G401 (cell line): ENCODE data around the gene CYP11A1. TPM values are rescaled to one million over a fixed set of nuclear protein-coding genes. Genes with fewer than 3 reads are reported as not detected.
"Not testable (repeated sequence)": the region's sequence is repeated elsewhere in the genome, so short reads cannot be mapped to it uniquely, and the experiment has no call there.

Experiments
- DNase-seq: peaks from one replicate; pipeline ENCODE4 v3.0.0-alpha.2; 2015; ENCODE audit warnings: low spot score
- in situ Hi-C: cut with HindIII; loops from 2 replicates; pipeline ENCODE4 v1.10.0; 2016; ENCODE audit warnings: low sequenced_read_pairs, mixed read lengths
- total RNA-seq: library from RNA; depleted of rRNA; stranded (reverse); fragments of >200 nt; shearing (Covaris generic); gene quantifications from 2 replicates; pipeline ENCODE4 v1.2.3, GENCODE V29; 2014

CYP11A1 gene
- total RNA-seq, 1 experiment from 2014 or later: not detected

DNA sequence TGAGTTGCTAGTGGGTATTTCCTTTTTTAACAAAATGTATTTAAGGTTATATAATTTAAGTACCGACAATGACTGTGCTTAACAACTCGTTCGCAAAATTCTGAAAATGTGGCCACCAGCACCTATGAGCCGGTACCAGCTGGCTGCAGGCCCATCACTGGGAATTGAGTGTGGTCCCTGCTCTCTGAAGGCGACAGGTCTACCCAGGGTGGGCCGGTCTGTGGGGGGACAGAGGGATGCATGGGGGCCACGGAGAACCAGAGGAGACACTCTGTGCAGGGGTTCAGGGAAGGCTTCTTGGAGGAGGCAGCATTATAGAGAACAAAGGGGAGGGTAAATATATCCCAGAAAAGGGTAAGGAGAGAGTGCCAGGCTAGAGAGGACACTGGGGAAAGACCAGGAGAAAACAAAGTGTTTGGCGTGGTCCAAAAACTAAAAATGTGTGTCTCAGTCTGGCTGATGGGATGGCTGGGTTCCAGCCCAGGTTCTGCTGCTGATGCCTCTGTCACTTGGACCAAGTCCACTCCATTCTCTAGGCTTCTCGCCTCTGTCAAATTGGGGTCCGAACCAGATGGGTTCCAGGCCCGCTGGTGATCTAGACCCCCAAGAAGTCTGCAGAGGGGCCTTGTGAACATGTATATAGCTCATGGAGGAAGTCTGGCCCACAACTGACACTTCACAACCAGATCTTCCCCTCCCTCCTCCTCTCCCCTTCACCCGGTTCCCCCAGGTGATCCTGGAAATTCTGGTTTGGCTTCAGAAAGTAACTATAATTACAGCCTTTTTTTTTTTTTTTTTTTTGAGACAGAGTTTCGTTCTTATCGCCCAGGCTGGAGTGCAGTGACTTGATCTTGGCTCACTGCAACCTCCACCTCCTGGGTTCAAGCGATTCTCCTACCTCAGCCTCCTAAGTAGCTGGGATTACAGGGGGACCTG lies 10.7 kb upstream of the CYP11A1 start:
- in situ Hi-C loops: loop anchor here (10.0 kb wide), 1 partner anchor 117 kb away; no protein-coding TSS in a partner anchor
- no peak for DNase-seq

DNA sequence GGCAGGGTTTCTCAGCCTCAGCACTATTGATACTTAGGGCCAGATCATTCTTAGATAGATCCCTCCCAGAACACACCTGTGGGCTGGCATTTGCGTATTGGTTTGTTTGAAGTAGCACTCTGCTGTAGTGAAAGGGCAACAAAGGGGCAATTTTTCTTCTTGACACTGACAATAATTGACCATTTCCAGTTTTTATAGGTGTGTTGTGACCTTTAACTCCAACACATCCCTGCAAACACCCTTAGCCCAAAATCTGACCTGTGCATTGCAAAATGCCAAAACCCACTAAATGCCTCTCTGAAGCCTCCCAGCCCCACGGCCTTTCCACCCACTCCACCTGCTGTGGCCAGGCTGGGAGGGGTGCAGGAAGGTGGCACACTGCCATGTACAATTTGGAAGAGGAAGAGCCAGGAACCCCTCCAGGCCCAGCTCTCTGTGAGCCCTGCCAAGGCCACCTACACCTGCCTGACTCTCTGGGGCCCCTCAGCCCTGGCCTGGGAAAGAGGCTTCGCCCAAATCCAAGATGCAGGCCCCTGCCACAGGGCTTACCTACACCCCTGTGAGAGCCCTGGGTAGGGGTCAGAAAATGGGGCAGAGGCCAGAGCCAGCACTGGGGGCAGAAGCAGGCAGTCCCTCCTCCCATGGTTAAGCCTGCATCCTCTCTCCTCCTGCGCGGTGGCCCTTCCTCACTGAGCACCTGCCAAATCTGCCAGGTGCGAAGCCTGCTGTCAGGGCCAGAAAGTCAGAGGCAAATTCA lies 9.6 kb upstream of the CYP11A1 start:
- in situ Hi-C loops: loop anchor here (10.0 kb wide), 1 partner anchor 118 kb away; no protein-coding TSS in a partner anchor
- DNase-seq: peak; percentile 34

DNA sequence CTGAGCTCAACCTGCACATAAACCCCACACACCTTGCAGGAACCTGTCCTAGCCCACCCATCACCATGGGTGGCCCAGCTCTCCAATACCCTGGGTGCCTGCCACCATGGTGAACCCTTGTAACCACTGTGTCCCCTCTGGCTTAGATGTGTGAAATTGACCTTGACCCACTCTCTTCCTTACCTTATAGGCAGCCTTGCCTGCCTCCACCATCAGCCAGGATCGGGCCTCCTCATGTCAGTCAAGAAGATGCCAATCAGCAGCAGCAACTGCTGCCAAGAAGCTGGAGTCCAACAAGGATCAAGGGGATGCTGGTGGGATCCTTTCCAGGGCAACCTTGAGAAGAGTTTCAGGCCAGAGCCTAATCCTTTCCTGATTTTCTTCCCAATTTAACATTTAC lies 8.8 kb upstream of the CYP11A1 start:
- in situ Hi-C loops: loop anchor here (10.0 kb wide), 1 partner anchor 119 kb away; no protein-coding TSS in a partner anchor
- DNase-seq: no peak

DNA sequence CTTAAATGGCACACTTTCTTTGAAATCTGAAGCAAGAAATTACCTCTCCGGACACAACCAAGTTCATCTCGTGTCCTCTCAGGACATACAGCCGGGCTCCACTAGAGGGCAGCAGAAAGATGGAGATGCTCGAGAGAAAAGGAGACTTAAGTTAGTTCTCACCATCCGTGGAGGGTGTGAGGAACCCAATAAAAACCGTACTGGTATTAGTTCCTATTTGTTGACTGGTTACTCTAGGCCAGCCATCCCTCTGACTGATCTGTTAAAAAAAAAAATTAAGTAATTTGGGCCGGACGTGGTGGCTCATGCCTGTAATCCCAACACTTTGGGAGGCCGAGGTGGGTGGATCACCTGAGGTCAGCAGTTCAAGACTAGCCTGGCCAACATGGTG lies 7.9 kb upstream of the CYP11A1 start:
- peak; percentile 93 for DNase-seq
- in situ Hi-C loops: loop anchor here (10.0 kb wide), 1 partner anchor 120 kb away; no protein-coding TSS in a partner anchor

DNA sequence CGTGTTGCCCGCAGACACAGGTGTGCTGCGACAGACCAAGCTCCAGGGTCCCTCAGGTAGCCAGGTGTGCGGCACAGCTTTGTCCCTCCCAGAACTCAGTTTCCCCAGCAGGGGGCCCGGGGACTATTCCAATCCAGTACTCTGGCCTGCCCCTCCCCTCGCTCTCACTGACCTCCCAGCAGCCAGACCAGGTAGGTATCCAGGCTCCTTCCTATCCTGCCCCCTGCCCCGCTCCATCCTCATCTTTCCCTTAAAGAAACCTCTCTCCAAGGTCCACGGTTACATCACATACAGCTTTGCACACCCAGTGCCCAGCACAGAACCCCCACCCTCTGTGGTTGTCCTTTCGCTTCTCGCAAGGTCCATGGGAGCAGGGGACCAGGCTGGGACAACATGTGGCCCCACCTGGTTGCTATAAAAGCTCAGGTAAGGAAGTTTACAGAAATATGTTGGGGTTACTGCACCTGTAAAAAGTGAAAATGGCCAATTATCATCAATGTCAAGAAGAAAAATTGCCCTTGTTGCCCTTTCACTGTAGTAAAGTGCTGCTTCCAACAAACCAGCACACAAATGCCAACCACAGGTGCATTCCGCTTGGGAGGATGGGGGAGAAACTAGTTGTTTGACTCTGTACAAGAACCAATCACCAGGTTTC lies 7.3 kb upstream of the CYP11A1 start:
- no peak for DNase-seq
- in situ Hi-C loops: loop anchor here (10.0 to 25.0 kb wide), 2 partner anchors 120 to 388 kb away; no protein-coding TSS in a partner anchor

DNA sequence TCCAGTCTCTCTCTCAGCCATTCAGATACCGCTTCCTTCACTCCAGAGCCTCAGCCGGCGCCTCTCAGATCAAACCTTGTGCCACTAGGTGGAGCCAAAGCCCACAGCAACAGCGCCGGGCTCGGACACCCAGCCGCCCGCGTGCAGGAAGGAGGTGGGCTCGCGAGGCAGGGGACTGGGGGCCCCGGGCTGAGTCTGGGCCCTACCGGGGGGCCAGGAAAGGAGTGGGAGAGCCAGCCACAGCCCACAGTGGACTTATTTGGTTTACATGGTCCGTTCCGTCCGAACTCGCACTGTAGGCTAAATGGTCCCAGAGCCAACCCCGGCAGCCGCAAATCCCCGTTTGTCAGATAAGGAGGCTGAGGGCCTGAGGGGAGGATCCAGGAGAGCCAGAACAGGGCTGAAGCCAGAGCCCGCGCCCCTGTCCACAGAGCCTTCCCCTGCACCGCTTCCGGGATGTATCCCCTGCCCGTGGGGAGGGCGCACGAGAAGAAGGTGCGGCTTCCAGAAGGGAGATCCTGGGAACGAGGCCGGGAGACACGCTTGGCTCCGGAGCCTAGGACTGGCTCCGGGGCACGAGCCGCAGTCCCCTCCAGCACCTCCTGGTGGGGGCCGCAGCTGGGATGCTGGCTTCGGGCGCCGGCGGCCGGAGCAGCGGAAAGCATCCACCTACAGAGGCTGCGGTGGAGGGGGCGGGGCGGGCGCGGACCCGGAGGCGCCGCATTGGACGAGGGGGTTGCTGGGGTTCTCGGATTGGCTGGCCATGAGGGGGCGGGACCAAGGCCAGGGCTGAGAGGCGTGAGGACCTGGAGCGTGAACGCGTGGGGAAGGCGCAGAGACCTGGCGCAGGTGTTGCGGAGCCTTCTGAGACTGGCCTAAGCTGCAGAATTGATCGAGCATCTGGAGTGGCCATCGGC lies 6.5 kb upstream of the CYP11A1 start:
- in situ Hi-C loops: loop anchor here (10.0 to 25.0 kb wide), 2 partner anchors 121 to 388 kb away; no protein-coding TSS in a partner anchor
- DNase-seq: peak; percentile 92

DNA sequence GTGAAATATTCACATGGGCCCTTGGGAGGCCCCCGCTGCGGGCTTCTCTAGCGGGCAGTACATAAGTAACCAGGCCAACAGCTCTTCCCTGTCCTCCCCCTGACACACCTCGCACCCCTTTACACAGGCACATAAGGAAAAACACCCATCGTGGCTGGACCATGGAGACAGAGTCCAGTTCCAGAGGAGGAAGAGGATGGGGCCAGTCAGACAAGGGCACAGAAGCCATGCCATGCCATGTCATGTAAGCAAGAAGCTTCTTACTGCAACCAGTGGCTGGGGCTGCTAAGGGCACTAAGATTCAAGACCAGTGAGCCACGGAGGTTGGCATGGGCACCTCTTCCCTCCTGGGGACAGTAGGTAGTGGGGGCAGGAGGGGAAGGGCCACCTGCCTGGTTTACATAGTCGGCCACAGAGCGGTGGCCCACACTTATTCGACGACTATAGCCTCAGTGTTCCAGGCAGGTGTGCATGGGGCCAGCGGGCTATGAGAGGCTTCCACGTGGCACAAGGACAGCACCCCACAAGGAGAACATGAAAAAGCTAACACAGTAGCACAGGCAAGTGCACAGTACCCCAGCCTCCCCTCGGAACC lies 5.7 kb upstream of the CYP11A1 start:
- DNase-seq: no peak
- in situ Hi-C loops: loop anchor here (10.0 to 25.0 kb wide), 2 partner anchors 122 to 389 kb away; no protein-coding TSS in a partner anchor

DNA sequence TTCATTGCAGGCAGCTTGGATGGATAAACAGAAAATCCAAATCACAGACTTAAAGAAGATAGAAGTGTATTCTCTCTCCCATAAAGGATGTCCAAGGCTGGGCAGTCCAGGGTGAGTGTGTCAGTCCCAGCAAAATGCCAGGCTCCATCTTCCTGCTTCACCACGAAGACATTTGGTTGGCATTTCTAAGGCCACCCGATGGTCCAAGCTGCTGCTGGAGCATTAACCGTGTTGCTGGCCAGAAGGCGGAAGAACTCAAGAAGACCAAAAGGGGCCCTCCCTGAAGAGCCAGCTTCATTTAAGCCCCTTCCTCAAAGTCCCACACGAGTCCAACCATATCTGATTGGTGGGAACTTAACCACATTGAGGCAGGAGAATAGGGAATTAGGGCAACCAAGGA lies 3.0 kb upstream of the CYP11A1 start:
- no peak for DNase-seq
- in situ Hi-C loops: loop anchor here (10.0 to 25.0 kb wide), 2 partner anchors 124 to 392 kb away; no protein-coding TSS in a partner anchor

DNA sequence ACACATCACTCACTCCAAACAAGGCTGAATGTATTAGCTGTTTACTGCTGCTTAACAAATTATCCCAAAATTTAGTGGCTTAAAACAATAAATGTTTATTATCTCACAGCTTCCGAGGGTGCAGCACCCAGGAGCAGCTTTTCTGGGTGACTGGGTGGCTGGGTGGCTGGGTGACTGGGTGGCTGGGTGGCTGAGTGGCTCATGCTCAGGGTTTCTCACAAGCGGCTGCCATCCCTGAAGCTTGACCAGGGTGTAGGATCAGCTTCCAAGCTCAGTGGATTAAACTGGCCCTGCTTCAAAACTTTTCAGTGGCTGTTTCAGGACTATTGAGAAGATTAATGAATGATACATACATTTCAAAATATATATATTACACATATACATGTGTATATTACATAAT lies 2.3 kb upstream of the CYP11A1 start:
- no peak for DNase-seq
- in situ Hi-C loops: loop anchor here (10.0 to 25.0 kb wide), 2 partner anchors 125 to 393 kb away; no protein-coding TSS in a partner anchor

DNA sequence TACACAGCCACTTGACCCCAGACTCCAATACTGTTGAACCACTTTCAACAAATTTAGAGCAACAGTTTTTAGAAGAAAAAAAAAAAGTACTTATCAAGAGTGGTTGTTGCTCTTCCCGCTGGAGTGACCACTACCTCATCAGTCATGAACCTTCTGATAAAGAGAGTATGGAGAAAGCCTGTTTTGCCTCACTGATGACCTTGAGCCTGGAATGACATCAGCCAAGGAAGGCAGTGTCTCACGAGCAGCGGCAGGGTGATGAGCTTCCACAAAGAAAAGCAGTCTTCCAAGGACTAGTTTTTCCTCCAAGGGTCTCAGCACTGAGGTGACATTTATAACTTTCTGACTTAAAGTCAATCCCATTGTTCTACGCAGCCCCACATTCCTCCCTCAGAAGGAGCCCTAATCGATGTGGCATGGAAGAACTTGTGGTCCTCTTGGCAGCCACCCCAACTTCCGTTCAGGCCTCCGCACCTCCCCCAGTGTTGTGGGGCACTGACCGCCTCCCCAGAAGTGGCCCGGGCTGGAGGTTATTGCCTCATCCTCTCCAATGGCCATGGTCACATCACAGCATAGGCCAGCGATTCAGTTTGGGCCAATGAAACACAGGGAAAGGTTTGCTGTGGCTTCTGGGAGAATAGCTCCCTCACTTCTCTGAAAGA lies 1.8 kb upstream of the CYP11A1 start:
- DNase-seq: no peak
- in situ Hi-C loops: loop anchor here (25.0 kb wide), 1 partner anchor 393 kb away; no protein-coding TSS in a partner anchor

DNA sequence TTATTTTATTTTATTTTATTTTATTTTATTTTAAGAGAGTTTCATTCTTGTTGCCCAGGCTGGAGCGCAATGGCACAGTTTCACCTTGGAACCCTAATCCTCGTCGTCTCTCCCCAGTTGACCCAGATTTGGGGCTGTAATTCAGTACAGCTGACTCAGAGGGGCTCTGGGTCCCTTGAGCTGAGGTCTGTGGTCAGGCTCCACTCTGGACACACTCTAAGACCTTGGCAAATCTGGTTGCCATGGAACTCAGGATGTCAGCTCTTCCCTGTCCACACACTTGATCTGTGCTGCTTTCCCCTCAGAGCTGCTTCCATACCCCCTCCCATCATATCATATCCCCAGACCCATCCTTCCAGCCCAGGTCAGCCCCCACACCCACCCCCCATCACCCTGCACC lies 675 bp upstream of the CYP11A1 start:
- in situ Hi-C loops: loop anchor here (25.0 kb wide), 1 partner anchor 394 kb away; no protein-coding TSS in a partner anchor
- DNase-seq: no peak

DNA sequence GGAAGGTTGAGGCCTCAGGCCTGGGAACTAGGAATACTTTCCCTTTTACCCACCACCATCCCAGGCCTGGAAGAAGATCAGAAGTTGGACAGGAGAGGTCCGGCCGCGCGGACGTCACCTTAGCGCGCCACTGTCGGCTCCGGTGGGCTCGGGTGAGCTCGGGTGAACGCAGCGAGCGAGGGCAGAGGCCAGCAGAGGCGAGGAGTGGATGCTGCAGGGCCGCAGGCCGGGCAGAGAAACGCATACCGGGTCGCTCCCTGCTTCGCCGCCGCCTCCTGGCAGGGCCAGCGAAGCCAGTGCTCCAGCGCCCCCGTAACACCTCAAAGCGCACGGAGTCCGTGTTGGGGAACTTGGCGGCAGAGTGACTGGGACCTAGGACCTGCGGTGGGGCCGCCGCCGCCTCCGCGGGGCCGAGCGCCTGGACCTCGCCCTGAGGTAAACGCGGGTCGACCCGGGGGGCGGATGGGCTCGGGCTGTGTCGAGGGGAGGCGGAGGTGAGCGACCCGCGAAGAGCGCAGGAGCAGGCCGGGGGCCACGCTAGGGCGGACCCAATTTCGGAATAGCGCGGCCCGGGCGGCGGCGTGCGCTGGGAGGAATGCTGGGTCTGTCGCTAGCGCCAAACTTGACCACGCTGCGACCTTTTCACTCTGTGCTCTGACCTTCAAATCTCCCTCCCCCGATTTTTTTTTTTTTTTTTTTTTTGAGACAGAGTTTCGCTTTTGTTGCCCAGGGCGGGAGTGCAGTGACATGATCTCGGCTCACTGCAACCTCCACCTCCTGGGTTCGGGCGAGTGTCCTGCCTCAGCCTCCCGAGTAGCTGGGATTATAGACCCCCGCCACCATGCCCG lies 1.6 kb downstream of the CYP11A1 start:
- peak; percentile 46 for DNase-seq
- in situ Hi-C loops: loop anchor here (25.0 kb wide), 1 partner anchor 396 kb away; no protein-coding TSS in a partner anchor

DNA sequence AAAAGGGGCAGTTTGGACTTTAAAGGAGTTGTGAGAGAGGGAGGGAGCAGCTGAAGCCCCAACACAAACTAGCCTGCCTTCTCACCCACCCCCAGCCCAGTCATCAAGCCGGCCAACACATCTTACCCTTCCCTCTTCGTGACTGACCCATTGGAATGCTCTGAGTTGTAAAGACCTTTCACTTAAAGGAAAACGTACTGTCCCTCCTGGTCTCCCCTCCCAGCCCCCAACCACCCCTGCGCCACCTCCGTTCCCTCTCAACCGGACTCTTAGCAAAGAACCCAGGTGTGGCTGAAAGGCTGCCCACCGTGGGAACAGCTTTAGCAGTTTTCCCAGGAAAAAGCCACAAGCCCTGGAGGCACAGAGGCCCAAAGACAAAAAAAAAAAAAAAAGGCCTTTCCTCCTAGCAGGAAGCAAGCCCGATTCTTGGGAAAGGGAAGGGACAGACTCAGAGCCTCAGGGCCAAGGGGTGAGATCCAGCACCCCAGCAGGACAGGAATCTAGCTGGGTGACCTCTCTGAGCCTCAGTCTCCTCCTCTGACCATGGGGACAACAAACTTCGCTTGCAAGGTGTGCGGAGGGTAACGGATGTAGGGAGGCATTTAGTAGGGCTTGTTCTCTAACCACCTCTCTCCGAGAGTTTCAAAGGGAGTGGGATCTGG lies 2.4 kb downstream of the CYP11A1 start:
- DNase-seq: no peak
- in situ Hi-C loops: loop anchor here (25.0 kb wide), 1 partner anchor 397 kb away; no protein-coding TSS in a partner anchor

DNA sequence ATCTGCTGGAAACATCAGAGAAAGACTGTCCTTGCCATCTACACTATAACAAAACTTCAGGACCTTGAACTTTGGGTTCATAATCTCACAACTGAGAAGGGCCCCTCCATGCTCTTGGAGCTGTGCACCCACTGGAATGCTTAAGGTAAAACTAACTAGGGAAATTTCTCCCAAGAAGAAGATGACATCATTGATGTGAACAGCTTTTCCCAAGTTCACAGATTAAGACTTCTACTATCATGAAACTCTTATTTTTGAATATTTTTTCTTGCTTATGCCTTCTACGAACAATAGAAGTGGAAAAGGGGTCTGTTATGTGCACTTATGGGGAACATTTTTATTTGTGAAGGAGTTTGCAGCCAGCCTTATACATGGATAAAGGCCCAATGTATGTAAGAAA lies 5.0 kb downstream of the CYP11A1 start:
- in situ Hi-C loops: loop anchor here (25.0 kb wide), 1 partner anchor 400 kb away; no protein-coding TSS in a partner anchor
- DNase-seq: no peak

DNA sequence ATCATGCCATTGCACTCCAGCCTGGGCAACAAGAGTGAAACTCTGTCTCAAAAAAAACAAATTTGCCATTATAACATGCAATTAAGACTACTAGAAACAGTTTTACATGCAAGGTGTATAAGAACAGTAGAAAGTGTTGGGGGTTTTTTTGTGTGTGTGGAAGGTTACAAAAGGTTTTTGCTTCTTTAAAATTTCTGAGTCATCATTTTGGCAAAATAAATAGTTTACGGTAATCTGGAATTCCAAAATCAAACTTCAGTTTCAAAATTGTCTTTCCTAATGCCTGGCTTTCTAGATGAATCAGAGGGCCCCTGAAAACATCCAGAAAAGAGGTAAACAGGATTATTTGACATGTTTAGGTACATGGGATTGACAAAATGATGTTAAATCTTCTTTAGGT lies 6.6 kb downstream of the CYP11A1 start:
- not testable (repeated sequence) for DNase-seq

More for the DNA sequence above, 6.6 kb downstream of the CYP11A1 start:
- in situ Hi-C loops: loop anchor here (25.0 kb wide), 1 partner anchor 401 kb away; no protein-coding TSS in a partner anchor
